BE2C (cell line): ENCODE measurements around the gene ARL6IP5.

Experiments
- DNase-seq: peaks from one replicate; pipeline ENCODE4 v3.0.0-alpha.2; 2020
- H3K27me3 ChIP-seq: fragments of 250-450 bp; sonication (Bioruptor Pico); 2 replicates; pipeline ENCODE4 v1.5.1; 2020; ENCODE audit warnings: mild to moderate bottlenecking
- H3K36me3 ChIP-seq: fragments of 250-450 bp; sonication (Bioruptor Pico); 2 replicates; pipeline ENCODE4 v1.5.1; 2020; ENCODE audit warnings: mild to moderate bottlenecking
- H3K4me1 ChIP-seq: fragments of 250-450 bp; sonication (Bioruptor Pico); 2 replicates; pipeline ENCODE4 v1.5.1; 2020
- H3K4me3 ChIP-seq: 2 replicates; pipeline ENCODE4 v1.5.1; 2011; ENCODE audit warnings: low read depth, low read length
- H3K9me3 ChIP-seq: fragments of 250-450 bp; sonication (Bioruptor Pico); 2 replicates; pipeline ENCODE4 v1.5.1; 2020
- CTCF ChIP-seq: IDR thresholded peaks from 2 replicates; pipeline ENCODE4 v1.5.1; 2012; ENCODE audit warnings: mild to moderate bottlenecking, low read depth, low read length

ARL6IP5 gene

GRCh38 chr3:69058180-69058946 is 26.4 kb upstream of the ARL6IP5 start:
- Histone ChIP-seq H3K27me3 (no peaks in the 10 kb centered on the region), H3K9me3 (no peaks in the 10 kb centered on the region), H3K4me3 (no peak overlapping the region), H3K36me3 (peaks cover 43% of the 10 kb centered on the region), H3K4me1 (no peaks in the 10 kb centered on the region)
- TF ChIP-seq CTCF, result no peak
- DNase-seq, result no peak

GRCh38 chr3:69058947-69059224 is 25.9 kb upstream of the ARL6IP5 start:
- DNase-seq, result no peak
- H3K9me3 ChIP-seq, result no peaks in the 10 kb centered on the region
- TF ChIP-seq CTCF, result no peak
- H3K4me3 ChIP-seq, result no peak overlapping the region
- no peaks in the 10 kb centered on the region for H3K4me1 ChIP-seq
- H3K27me3 ChIP-seq, result no peaks in the 10 kb centered on the region
- peaks cover 46% of the 10 kb centered on the region for H3K36me3 ChIP-seq

- Histone ChIP-seq H3K4me1 (no peaks in the 10 kb centered on the region), H3K9me3 (no peaks in the 10 kb centered on the region), H3K4me3 (no peak overlapping the region), H3K27me3 (no peaks in the 10 kb centered on the region), H3K36me3 (peaks cover 46% of the 10 kb centered on the region)
- no peak for TF ChIP-seq CTCF
- no peak for DNase-seq
Observed at GRCh38 chr3:69059688-69060087, 25.0 kb upstream of the ARL6IP5 start.

- Histone ChIP-seq H3K4me1 (no peaks in the 10 kb centered on the region), H3K9me3 (no peaks in the 10 kb centered on the region), H3K36me3 (peaks cover 32% of the 10 kb centered on the region)
Observed at GRCh38 chr3:69063636-69064035, 21.1 kb upstream of the ARL6IP5 start.

GRCh38 chr3:69065318-69065964 is 19.3 kb upstream of the ARL6IP5 start:
- no peak for TF ChIP-seq CTCF
- Histone ChIP-seq H3K4me3 (no peak overlapping the region), H3K4me1 (no peaks in the 10 kb centered on the region), H3K9me3 (no peaks in the 10 kb centered on the region), H3K36me3 (peaks cover 24% of the 10 kb centered on the region), H3K27me3 (no peaks in the 10 kb centered on the region)
- no peak for DNase-seq

More at GRCh38 chr3:69063636-69064035, 21.1 kb upstream of the ARL6IP5 start:
- DNase-seq, result no peak
- Histone ChIP-seq H3K27me3 (no peaks in the 10 kb centered on the region), H3K4me3 (no peak overlapping the region)
- no peak for TF ChIP-seq CTCF

- Histone ChIP-seq H3K9me3 (no peaks in the 10 kb centered on the region), H3K27me3 (no peaks in the 10 kb centered on the region), H3K4me1 (no peaks in the 10 kb centered on the region), H3K36me3 (peaks cover 21% of the 10 kb centered on the region), H3K4me3 (no peak overlapping the region)
- TF ChIP-seq CTCF, result no peak
- DNase-seq, result no peak
Observed at GRCh38 chr3:69066121-69066520, 18.6 kb upstream of the ARL6IP5 start.
